HL-60 (cell line): ENCODE results near the gene KRT4.
"Not testable (repeated sequence)": the region's sequence is repeated elsewhere in the genome, so short reads cannot be mapped to it uniquely, and the experiment has no call there.

Experiments
- GABPA ChIP-seq: IDR thresholded peaks from 2 replicates; pipeline ENCODE4 v1.6.1; 2012; ENCODE audit warnings: low read depth
- TF ChIP-seq, protein P1 (sequence below): IDR thresholded peaks from one replicate; pipeline ENCODE4 v1.5.1; 2011; ENCODE audit warnings: low read length, control low read depth, inconsistent platforms; ENCODE audit not compliant: insufficient read depth

DNA sequence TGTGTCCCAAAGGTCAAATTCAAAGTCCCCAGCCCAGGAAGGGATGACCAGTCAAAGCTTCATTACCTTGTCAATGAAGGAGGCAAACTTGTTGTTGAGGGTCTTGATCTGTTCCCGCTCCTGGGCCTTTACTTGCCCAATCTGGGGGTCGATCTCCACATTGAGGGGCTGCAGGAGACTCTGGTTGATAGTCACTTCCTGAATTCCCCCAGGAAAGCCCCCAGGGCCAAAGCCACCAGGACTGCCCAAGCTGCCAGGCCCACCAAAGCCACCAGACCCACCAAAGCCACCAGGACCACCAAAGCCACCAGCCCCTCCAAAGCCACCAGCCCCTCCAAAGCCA lies 18.6 kb downstream of the KRT4 start:
- TF ChIP-seq, protein P1, sequence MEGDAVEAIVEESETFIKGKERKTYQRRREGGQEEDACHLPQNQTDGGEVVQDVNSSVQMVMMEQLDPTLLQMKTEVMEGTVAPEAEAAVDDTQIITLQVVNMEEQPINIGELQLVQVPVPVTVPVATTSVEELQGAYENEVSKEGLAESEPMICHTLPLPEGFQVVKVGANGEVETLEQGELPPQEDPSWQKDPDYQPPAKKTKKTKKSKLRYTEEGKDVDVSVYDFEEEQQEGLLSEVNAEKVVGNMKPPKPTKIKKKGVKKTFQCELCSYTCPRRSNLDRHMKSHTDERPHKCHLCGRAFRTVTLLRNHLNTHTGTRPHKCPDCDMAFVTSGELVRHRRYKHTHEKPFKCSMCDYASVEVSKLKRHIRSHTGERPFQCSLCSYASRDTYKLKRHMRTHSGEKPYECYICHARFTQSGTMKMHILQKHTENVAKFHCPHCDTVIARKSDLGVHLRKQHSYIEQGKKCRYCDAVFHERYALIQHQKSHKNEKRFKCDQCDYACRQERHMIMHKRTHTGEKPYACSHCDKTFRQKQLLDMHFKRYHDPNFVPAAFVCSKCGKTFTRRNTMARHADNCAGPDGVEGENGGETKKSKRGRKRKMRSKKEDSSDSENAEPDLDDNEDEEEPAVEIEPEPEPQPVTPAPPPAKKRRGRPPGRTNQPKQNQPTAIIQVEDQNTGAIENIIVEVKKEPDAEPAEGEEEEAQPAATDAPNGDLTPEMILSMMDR = not testable (repeated sequence)
- not testable (repeated sequence) for TF ChIP-seq GABPA
